ENCODE data around the gene NEMP2.
"Not testable (repeated sequence)": the region's sequence is repeated elsewhere in the genome, so short reads cannot be mapped to it uniquely, and the experiment has no call there.

NEMP2 gene

GRCh38 chr2:190526105-190526750 is 8.3 kb downstream of the NEMP2 start:
- DNase-seq (ENCODE audit: low read depth in 2 of 2), result no peak

GRCh38 chr2:190524928-190525327 is 9.6 kb downstream of the NEMP2 start:
- no peak for DNase-seq (ENCODE audit: low read depth in 2 of 2)

GRCh38 chr2:190519975-190520767 is 14.4 kb downstream of the NEMP2 start:
- DNase-seq (ENCODE audit: low read depth in 2 of 2), result no peak

- DNase-seq (ENCODE audit: low read depth in 2 of 2), result no peak
These were observed 17.1 kb downstream of the NEMP2 start for GRCh38 chr2:190517468-190517867.

- DNase-seq (ENCODE audit: low read depth in 2 of 2), result no peak
These were observed 18.8 kb downstream of the NEMP2 start for GRCh38 chr2:190515687-190516086.

GRCh38 chr2:190514676-190515075 is 19.8 kb downstream of the NEMP2 start:
- no peak for DNase-seq (ENCODE audit: low read depth in 2 of 2)

GRCh38 chr2:190513877-190514276 is 20.6 kb downstream of the NEMP2 start:
- no peak for DNase-seq (ENCODE audit: low read depth in 2 of 2)

GRCh38 chr2:190512539-190513095 is 21.9 kb downstream of the NEMP2 start:
- DNase-seq (ENCODE audit: low read depth in 2 of 2), result no peak

- no peak for DNase-seq (ENCODE audit: low read depth in 2 of 2)
These were observed 23.4 kb downstream of the NEMP2 start for GRCh38 chr2:190511104-190511503.

- not testable (repeated sequence) for DNase-seq (ENCODE audit: low read depth in 2 of 2)
These were observed 24.6 kb downstream of the NEMP2 start for GRCh38 chr2:190509895-190510294.

- no peak for DNase-seq (ENCODE audit: low read depth in 2 of 2)
These were observed 27.4 kb downstream of the NEMP2 start for GRCh38 chr2:190507135-190507534.

- DNase-seq (ENCODE audit: low read depth in 2 of 2), result no peak
These were observed 27.9 kb downstream of the NEMP2 start for GRCh38 chr2:190506666-190507065.

GRCh38 chr2:190505696-190506095 is 28.8 kb downstream of the NEMP2 start:
- DNase-seq (ENCODE audit: low read depth in 2 of 2), result no peak

- DNase-seq (ENCODE audit: low read depth in 2 of 2), result no peak
These were observed 29.6 kb downstream of the NEMP2 start for GRCh38 chr2:190504912-190505311.

- DNase-seq (ENCODE audit: low read depth in 2 of 2), result no peak
These were observed 31.4 kb downstream of the NEMP2 start for GRCh38 chr2:190503088-190503487.

GRCh38 chr2:190501702-190502407 is 32.7 kb downstream of the NEMP2 start:
- DNase-seq (ENCODE audit: low read depth in 2 of 2), result no peak

GRCh38 chr2:190501231-190501630 is 33.3 kb downstream of the NEMP2 start:
- DNase-seq (ENCODE audit: low read depth in 2 of 2), result no peak

GRCh38 chr2:190500054-190500502 is 34.4 kb downstream of the NEMP2 start:
- DNase-seq (ENCODE audit: low read depth in 2 of 2), result no peak

GRCh38 chr2:190499273-190499672 is 35.2 kb downstream of the NEMP2 start:
- no peak for DNase-seq (ENCODE audit: low read depth in 2 of 2)

- DNase-seq (ENCODE audit: low read depth in 2 of 2), result no peak
These were observed 37.1 kb downstream of the NEMP2 start for GRCh38 chr2:190497428-190497827.

GRCh38 chr2:190494600-190495227 is 39.8 kb downstream of the NEMP2 start:
- DNase-seq (ENCODE audit: low read depth in 2 of 2), result not testable (repeated sequence)

- no peak for DNase-seq (ENCODE audit: low read depth in 2 of 2)
These were observed 41.4 kb downstream of the NEMP2 start for GRCh38 chr2:190493095-190493494.

All from fibroblast of skin of left biceps (primary cell).